SW480 (cell line): ENCODE measurements around the gene PLPP2.

Experiments
- DNase-seq: peaks from one replicate; pipeline ENCODE4 v3.0.0-alpha.2; 2016; ENCODE audit warnings: low spot score

Gene PLPP2

GRCh38 chr19:293436-294110, 2.4 kb upstream of the PLPP2 start:
- no peak for DNase-seq

GRCh38 chr19:292951-293350, 1.7 kb upstream of the PLPP2 start:
- DNase-seq = no peak

GRCh38 chr19:292281-292884, 1.2 kb upstream of the PLPP2 start:
- DNase-seq = no peak

GRCh38 chr19:291561-292280, 518 bp upstream of the PLPP2 start:
- peak; percentile 14 for DNase-seq

- DNase-seq = peak; percentile 72
Measured at GRCh38 chr19:290372-291005, 714 bp downstream of the PLPP2 start.

- peak; percentile 85 for DNase-seq
Measured at GRCh38 chr19:289651-290371, 1.4 kb downstream of the PLPP2 start.

DNA sequence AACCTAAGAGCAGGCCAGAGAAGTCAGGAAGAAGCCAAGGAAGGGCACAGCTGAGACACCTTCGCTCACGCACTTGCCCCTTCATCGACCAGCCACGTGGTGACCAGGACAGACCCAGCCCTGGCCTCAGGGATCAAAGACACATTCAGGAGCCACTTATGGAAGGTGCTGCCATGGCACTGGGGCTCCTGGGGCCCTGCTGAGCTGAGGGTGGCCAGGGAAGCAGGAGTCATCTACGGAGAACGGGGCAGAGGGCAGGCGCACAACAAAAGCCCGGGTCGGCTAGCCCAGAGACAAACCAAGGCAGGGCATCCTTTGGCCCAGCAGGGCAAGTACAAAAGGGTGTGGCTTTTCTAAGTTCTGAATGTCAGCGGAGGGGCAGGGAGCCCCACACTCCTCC, 2.3 kb downstream of the PLPP2 start:
- DNase-seq = no peak

DNA sequence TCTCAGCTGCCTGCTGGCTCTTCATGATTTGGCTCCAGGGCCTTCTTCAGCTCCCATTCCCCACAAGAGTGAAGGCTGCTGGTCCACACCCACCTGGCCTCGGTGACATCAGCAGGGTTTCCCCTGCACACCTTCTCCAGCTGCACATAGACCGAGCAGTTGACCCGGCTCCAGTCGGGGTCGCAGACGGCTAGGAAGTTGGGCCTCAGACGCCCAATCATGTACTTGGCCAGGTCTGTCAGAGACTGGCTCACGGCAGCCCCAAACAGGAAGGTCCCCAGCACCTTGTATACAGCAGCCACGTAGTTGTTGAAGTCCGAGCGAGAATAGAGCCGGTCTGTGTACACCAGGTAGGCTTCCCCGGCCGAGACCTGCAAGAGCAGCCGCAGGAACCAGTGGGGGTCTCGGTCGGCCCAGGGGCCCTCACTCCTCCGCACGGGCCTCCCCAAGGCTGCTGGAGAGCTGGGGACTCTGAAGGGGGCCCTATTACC, 3.8 kb downstream of the PLPP2 start:
- DNase-seq = no peak

DNA sequence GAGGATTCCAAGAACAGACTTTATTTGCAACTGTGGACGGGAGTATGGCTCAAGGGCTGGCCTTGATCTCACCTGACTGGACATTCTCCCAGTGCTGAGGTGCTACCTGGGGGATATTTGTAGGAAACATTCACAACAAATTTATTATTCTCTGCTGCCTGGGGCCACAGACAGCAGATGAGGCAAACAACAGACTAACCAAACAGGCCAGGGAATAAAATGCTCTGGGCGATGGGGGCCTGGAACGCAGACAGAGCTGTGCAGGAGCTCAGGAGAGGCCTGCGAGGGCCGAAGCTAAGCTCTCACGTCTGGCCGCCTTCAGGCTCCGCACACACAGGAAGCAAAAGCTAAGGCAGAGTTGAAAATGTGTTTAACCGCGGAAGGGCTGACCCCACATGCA, 7.8 kb downstream of the PLPP2 start:
- no peak for DNase-seq

- DNase-seq = no peak
Measured at GRCh38 chr19:282501-282900, 8.7 kb downstream of the PLPP2 start.

DNA sequence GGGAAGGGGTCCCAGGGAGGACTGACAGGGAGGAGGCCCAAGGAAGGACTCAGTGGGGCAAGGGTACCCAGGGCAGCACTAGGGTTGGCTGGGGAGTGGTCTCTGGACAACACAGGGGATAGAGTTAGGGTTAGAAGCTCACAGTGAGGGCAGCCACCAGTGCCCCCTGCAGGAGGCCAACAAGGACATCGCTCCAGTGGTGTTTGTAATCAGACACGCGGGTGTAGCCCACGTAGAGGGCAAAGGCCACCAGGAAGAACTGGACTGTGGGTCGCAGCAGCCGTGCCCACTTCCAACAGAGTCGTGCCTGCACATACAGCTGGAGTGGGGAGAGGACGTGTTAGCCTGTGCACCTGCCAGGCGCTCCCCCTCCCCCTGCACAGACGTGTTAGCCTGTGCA, 9.2 kb downstream of the PLPP2 start:
- no peak for DNase-seq

GRCh38 chr19:281156-281853, 9.9 kb downstream of the PLPP2 start:
- DNase-seq = no peak

GRCh38 chr19:280541-281009, 10.6 kb downstream of the PLPP2 start:
- DNase-seq = no peak

GRCh38 chr19:279656-280055, 11.5 kb downstream of the PLPP2 start:
- no peak for DNase-seq

GRCh38 chr19:279231-279630, 12.0 kb downstream of the PLPP2 start:
- DNase-seq = no peak

- DNase-seq = no peak
Measured at GRCh38 chr19:277581-278165, 13.5 kb downstream of the PLPP2 start.

DNA sequence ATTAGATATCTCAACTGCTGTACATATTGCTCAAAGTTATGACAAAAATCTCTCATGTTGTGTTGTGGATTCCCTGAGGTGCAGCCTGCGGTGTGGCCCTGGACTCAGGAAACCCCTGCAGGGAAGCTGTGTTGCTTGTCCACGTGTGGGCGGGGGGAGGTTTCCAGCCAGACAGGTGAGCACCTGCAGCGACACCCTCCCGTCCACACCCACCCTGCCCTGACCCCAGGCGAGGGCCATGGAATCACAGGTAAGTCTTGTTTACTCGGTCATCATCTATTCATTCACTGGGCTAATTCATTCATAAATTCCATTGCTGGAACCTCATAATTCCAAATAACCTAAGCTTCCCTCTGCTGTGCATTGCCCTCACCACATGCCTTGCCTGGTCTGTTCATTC, 14.1 kb downstream of the PLPP2 start:
- no peak for DNase-seq

DNA sequence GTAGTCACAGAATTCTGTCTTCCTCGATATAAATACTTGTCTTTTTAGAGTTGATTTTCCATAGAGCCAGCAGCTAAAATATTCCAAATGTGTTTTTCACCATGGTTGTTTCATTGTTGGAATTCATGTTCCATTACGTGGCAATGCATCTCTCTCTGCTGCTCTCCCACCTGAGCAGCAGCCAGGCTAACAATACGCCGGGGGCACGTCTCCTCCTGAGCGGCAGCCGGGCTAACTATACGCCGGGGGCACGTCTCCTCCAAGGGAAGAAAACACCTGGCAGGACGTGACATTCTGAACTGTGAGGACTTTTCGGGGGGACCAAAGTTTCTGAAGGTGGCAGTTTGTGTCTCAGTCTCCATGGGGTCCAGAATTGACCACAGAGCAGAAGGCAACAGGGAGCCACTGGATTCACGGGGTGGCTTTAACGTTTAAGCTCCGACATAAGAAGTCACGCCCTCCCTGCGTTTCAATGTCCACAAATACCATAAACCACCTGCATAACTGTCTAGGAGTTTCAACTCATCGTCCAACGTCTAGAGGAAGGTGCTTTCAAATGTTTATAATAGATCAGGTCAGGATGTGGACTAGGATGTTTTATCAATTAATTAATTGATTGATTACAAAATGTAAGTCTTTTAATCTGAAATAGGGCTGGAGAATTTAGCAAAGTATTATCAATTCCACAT, 15.1 kb downstream of the PLPP2 start:
- no peak for DNase-seq

DNA sequence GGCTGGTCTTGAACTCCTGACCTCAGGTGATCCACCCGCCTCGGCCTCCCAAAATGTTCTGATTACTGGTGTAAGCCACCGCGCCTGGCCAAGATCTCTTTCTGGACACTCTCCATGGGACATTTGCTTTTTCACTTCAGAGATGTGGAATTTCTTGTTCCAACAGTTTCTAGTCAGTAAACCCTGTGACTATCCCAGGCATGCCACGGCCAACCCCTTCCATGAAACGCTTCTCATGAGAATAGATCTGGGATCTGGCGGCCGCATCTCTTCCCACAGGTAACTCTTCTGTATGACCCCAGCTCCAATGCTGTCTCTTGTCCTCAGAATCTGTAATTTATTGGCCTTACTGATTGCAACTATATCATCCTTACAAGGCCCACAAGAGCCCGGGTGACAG, 16.2 kb downstream of the PLPP2 start:
- DNase-seq = no peak

DNA sequence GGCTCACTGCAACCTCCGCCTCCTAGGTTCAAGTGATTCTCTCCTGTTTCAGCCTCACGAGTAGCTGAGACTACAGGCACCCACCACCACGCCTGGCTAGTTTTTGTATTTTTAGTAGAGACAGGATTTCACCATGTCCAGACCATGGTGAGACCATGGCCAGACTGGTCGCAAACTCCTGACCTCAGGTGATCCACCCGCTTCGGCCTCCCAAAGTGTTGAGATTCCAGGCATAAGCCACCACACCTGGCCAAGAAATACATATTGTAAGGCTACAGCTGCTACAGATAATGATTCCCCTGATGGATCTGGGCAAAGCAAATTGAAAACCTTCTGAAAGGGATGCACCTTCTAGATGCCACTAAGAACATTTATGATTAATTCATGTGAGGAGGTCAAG, 17.8 kb downstream of the PLPP2 start:
- DNase-seq = no peak
